ENCODE data around the gene ASCC1. TPM values are rescaled to one million over a fixed set of nuclear protein-coding genes. Genes with fewer than 3 reads are reported as not detected.

The ASCC1 gene
- total and polyA plus RNA-seq, 2 of the 4 experiments (the other 2 are of a cell fraction): 15.9 to 21.0 TPM

DNA sequence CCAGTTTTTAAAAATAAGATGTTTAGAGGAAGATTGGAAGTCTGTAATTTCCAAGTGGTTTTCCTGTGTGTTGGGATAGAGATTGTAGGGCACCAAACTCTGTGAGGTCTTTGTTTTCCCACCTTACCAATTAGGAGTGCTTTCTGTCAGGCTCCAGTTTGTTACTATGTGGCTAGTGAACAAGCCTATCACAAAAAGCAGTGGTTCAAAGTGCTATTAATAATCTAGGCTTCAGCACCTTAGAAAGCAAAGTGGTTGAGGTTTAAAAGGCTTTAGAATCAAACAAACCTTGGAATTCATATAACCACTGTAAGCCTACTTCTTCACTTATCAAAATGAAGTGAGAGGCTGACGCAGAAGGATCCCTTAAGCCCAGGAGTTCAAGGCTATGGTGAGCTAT lies 11.4 kb downstream of the ASCC1 start:
- H3K36me3 ChIP-seq (ENCODE audit: control insufficient read depth, insufficient read depth, low read length): peaks cover 23% of the 10 kb centered on the region
- dilution Hi-C loops (cut with HindIII; ENCODE audit: low sequenced_read_pairs, unreplicated experiment): no loop called here
- TF ChIP-seq CHD1 (IDR thresholded peaks at IDR 0.05; ENCODE audit: low read depth, low read length): no peak
- TF ChIP-seq, protein P1, sequence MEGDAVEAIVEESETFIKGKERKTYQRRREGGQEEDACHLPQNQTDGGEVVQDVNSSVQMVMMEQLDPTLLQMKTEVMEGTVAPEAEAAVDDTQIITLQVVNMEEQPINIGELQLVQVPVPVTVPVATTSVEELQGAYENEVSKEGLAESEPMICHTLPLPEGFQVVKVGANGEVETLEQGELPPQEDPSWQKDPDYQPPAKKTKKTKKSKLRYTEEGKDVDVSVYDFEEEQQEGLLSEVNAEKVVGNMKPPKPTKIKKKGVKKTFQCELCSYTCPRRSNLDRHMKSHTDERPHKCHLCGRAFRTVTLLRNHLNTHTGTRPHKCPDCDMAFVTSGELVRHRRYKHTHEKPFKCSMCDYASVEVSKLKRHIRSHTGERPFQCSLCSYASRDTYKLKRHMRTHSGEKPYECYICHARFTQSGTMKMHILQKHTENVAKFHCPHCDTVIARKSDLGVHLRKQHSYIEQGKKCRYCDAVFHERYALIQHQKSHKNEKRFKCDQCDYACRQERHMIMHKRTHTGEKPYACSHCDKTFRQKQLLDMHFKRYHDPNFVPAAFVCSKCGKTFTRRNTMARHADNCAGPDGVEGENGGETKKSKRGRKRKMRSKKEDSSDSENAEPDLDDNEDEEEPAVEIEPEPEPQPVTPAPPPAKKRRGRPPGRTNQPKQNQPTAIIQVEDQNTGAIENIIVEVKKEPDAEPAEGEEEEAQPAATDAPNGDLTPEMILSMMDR (conservative IDR thresholded peaks at IDR 0.05; ENCODE audit: low read depth, low read length): no peak
- TF ChIP-seq BHLHE40 (IDR thresholded peaks at IDR 0.05; ENCODE audit: low read depth, low read length): no peak
- TF ChIP-seq SMC3 (IDR thresholded peaks at IDR 0.05; ENCODE audit: low read depth, low read length): no peak
- no peak for TF ChIP-seq NFE2L2 (IDR thresholded peaks at IDR 0.05; ENCODE audit: low read depth, low read length)
- TF ChIP-seq CEBPB (IDR thresholded peaks at IDR 0.05; ENCODE audit: low read depth, low read length): no peak
- no peak for TF ChIP-seq RAD21 (IDR thresholded peaks at IDR 0.05; ENCODE audit: low read length)
- no peak for TF ChIP-seq USF2 (IDR thresholded peaks at IDR 0.05; ENCODE audit: low read depth, low read length)
- TF ChIP-seq FOS (IDR thresholded peaks at IDR 0.05; ENCODE audit: low read depth, low read length): no peak
- no peak for TF ChIP-seq POLR2A (IDR thresholded peaks at IDR 0.05; ENCODE audit: low read depth, low read length)
- TF ChIP-seq RCOR1 (IDR thresholded peaks at IDR 0.05; ENCODE audit: insufficient replicate concordance, low read length): no peak
- TF ChIP-seq MXI1 (IDR thresholded peaks at IDR 0.05; ENCODE audit: borderline replicate concordance, low read depth, low read length): no peak
- H3K14ac ChIP-seq (replicated peaks; ENCODE audit: low read depth, low read length): no peak overlapping the region
- intact Hi-C loops (cut with micrococcal nuclease): no loop called here
- ChIA-PET POLR2A (ENCODE audit: unreplicated experiment) (no interaction called here), CTCF (no interaction called here)
- no peak overlapping the region for H2AK9ac ChIP-seq (replicated peaks; ENCODE audit: low read depth, low read length, poor library complexity)
- no peaks in the 10 kb centered on the region for H3K4me1 ChIP-seq (ENCODE audit: control insufficient read depth, insufficient read depth, low read length)
- H2BK15ac ChIP-seq (ENCODE audit: low read depth, low read length): no peak overlapping the region
- H3K4ac ChIP-seq (ENCODE audit: low read depth, low read length): no peak overlapping the region
- H2AK5ac ChIP-seq (ENCODE audit: low read depth, low read length): no peak overlapping the region
- H2BK5ac ChIP-seq (ENCODE audit: low read depth, low read length, poor library complexity, severe bottlenecking): no peak overlapping the region
- H3K27ac ChIP-seq (ENCODE audit: insufficient read depth, low read length): no peak overlapping the region
- no peak overlapping the region for H3K18ac ChIP-seq (ENCODE audit: low read depth, low read length)
- no peak overlapping the region for H3K9ac ChIP-seq (ENCODE audit: low read depth, low read length)
- in situ Hi-C loops (cut with MboI; ENCODE audit: low sequenced_read_pairs): no loop called here
- no peaks in the 10 kb centered on the region for H4K20me1 ChIP-seq (ENCODE audit: insufficient read depth, low read length)
- ATAC-seq (ENCODE audit: low read depth) (no peak), DNase-seq (no peak)
- no peak overlapping the region for H2AFZ ChIP-seq (replicated peaks; ENCODE audit: low read length, poor library complexity)
- no peaks in the 10 kb centered on the region for H3K9me3 ChIP-seq (ENCODE audit: control insufficient read depth, insufficient read depth, low read length)
- no peak overlapping the region for H4K8ac ChIP-seq (ENCODE audit: low read depth in 2 of 2, low read length in 2 of 2)
- H3K4me2 ChIP-seq (ENCODE audit: low read depth, low read length): no peak overlapping the region
- BruUV-seq (replicated peaks): no TSS peak
- no peak overlapping the region for H3K23ac ChIP-seq (ENCODE audit: low read depth, low read length)
- H2BK120ac ChIP-seq (ENCODE audit: low read depth, low read length): no peak overlapping the region
- H3K9me1 ChIP-seq (ENCODE audit: insufficient read depth, low read length): 0 out of 2 replicates have a peak, but pooled peaks cover 3% of the 10 kb centered on the region
- no peak overlapping the region for H2BK20ac ChIP-seq (ENCODE audit: low read depth, low read length)
- no CpG with 5 or more reads among the region's 1 CpG for WGBS, 2 experiments (ENCODE audit: extremely low coverage in 2 of 2, insufficient read length in 1 of 2)
- no peak overlapping the region for H4K5ac ChIP-seq (ENCODE audit: low read depth, low read length)
- H3K56ac ChIP-seq (ENCODE audit: extremely low read depth, insufficient read depth, low read length): no peak overlapping the region
- H3K4me3 ChIP-seq (ENCODE audit: insufficient read depth, low read depth, low read length): no peak overlapping the region
- H3K27me3 ChIP-seq (ENCODE audit: control insufficient read depth, insufficient read depth, low read length): no peaks in the 10 kb centered on the region
- H3K79me1 ChIP-seq (ENCODE audit: low read depth in 1 of 2, low read length in 2 of 2): no peaks in the 10 kb centered on the region
- no peak overlapping the region for H4K91ac ChIP-seq (ENCODE audit: insufficient read depth, low read depth, low read length)

Measured in IMR-90 (cell line).